Breast epithelium (tissue), 4 donors: ENCODE measurements around the gene ANTXRL. TPM values are rescaled to one million over a fixed set of nuclear protein-coding genes. Genes with fewer than 3 reads are reported as not detected.

Experiments used
- DNase-seq, 2 donors: peaks; one replicate each; pipeline ENCODE4 v3.0.0-alpha.2; 2019; ENCODE audit warnings: low spot score in 2 of 2
- H3K27ac ChIP-seq, 2 donors: fragments of 200-600 bp; sonication (generic) in 1 of 2; one replicate each; pipeline ENCODE4 v1.5.1; 2016 to 2019; ENCODE audit warnings: mild to moderate bottlenecking in 1 of 2
- H3K27me3 ChIP-seq, 2 donors: fragments of 200-600 bp; sonication (generic) in 1 of 2; one replicate each; pipeline versions ENCODE4 v1.5.1 to v1.6.0; 2017 to 2019; ENCODE audit warnings: control low read depth in 1 of 2, mild to moderate bottlenecking in 1 of 2
- H3K36me3 ChIP-seq: fragments of 200-600 bp; one replicate; pipeline ENCODE4 v1.5.1; 2019
- H3K4me1 ChIP-seq, 2 donors: fragments of 200-600 bp; sonication (generic); one replicate each; pipeline ENCODE4 v1.5.1; 2016 to 2019; ENCODE audit warnings: control low read depth in 1 of 2
- H3K4me3 ChIP-seq, 3 donors: fragments of 200-600 bp; sonication (generic); 1 replicate in 2 of 3; 2 replicates in 1 of 3; pipeline ENCODE4 v1.5.1; 2016 to 2019; ENCODE audit warnings: mild to moderate bottlenecking in 3 of 3, moderate library complexity in 2 of 3
- H3K9me3 ChIP-seq, 2 donors: fragments of 200-600 bp; sonication (generic) in 1 of 2; one replicate each; pipeline ENCODE4 v1.5.1; 2016 to 2019; ENCODE audit warnings: control low read depth in 1 of 2
- CTCF ChIP-seq, 3 donors: fragments of 450-650 bp; IDR thresholded peaks; one replicate each; pipeline ENCODE4 v1.5.1; 2016 to 2017; ENCODE audit warnings: antibody characterized with exemption in 3 of 3, mild to moderate bottlenecking in 3 of 3, moderate library complexity in 3 of 3
- POLR2A ChIP-seq: fragments of 450-650 bp; IDR thresholded peaks from one replicate; pipeline ENCODE4 v1.6.1; 2016; ENCODE audit warnings: antibody characterized with exemption, mild to moderate bottlenecking, moderate library complexity
- POLR2AphosphoS5 ChIP-seq, 3 donors: sonication (generic); formaldehyde crosslinking; IDR thresholded peaks; one replicate each; pipeline ENCODE4 v1.6.1; 2017; ENCODE audit warnings: antibody characterized with exemption in 3 of 3
- intact Hi-C: fragments of 100-400 bp; cut with DNase I; formaldehyde crosslinking; loops from one replicate; pipeline ENCODE4 v1.15.1; 2023; ENCODE audit warnings: low total_unique reads
- total RNA-seq, 3 donors: library from RNA; depleted of rRNA; stranded (reverse); fragments of >200 nt; gene quantifications; one replicate each; pipeline ENCODE4 v1.1.0, GENCODE V29; 2016

The ANTXRL gene
- total RNA-seq, 3 donors from 2014 or later = 0.15 TPM; not detected in 2

GRCh38 chr10:46291817-46292572 is 5.2 kb downstream of the ANTXRL start:
- no peaks in the 10 kb centered on the region for H3K27me3 ChIP-seq
- H3K27ac ChIP-seq = peak overlapping the region; percentile 43 to 68
- H3K36me3 ChIP-seq = no peaks in the 10 kb centered on the region
- intact Hi-C loops = no loop called here
- no peaks in the 10 kb centered on the region for H3K9me3 ChIP-seq
- no peak overlapping the region for H3K4me3 ChIP-seq
- DNase-seq = peak in 1 of 2 donors; percentile 40
- H3K4me1 ChIP-seq = peaks cover 0 to 4% of the 10 kb centered on the region in 2 donors
- TF ChIP-seq POLR2AphosphoS5 (IDR thresholded peaks at IDR 0.05) = no peak
- TF ChIP-seq CTCF (IDR thresholded peaks at IDR 0.05) = no peak
- no peak for TF ChIP-seq POLR2A

GRCh38 chr10:46292573-46293023 is 5.8 kb downstream of the ANTXRL start:
- H3K27me3 ChIP-seq = no peaks in the 10 kb centered on the region
- H3K4me3 ChIP-seq = no peak overlapping the region
- H3K4me1 ChIP-seq = peaks cover 0 to 4% of the 10 kb centered on the region in 2 donors
- intact Hi-C loops = no loop called here
- H3K27ac ChIP-seq = peak overlapping the region; percentile 43 to 68
- no peaks in the 10 kb centered on the region for H3K36me3 ChIP-seq
- peak in 1 of 2 donors; percentile 30 for DNase-seq
- H3K9me3 ChIP-seq = no peaks in the 10 kb centered on the region
- no peak for TF ChIP-seq CTCF (IDR thresholded peaks at IDR 0.05)
- no peak for TF ChIP-seq POLR2AphosphoS5 (IDR thresholded peaks at IDR 0.05)
- no peak for TF ChIP-seq POLR2A

- H3K9me3 ChIP-seq = no peaks in the 10 kb centered on the region
- no peaks in the 10 kb centered on the region for H3K27me3 ChIP-seq
- DNase-seq = no peak
- H3K27ac ChIP-seq = no peak overlapping the region
- intact Hi-C loops = no loop called here
- no peak for TF ChIP-seq POLR2A
- no peak for TF ChIP-seq POLR2AphosphoS5 (IDR thresholded peaks at IDR 0.05)
- no peak for TF ChIP-seq CTCF (IDR thresholded peaks at IDR 0.05)
- no peak overlapping the region for H3K4me3 ChIP-seq
- H3K4me1 ChIP-seq = peaks cover 0 to 4% of the 10 kb centered on the region in 2 donors
- H3K36me3 ChIP-seq = no peaks in the 10 kb centered on the region
Observed at GRCh38 chr10:46293228-46293627, 6.4 kb downstream of the ANTXRL start.

- no peak overlapping the region for H3K4me3 ChIP-seq
- intact Hi-C loops = no loop called here
- no peaks in the 10 kb centered on the region for H3K36me3 ChIP-seq
- no peak for TF ChIP-seq POLR2A
- TF ChIP-seq POLR2AphosphoS5 (IDR thresholded peaks at IDR 0.05) = no peak
- no peak for TF ChIP-seq CTCF (IDR thresholded peaks at IDR 0.05)
- H3K9me3 ChIP-seq = no peaks in the 10 kb centered on the region
- no peak overlapping the region for H3K27ac ChIP-seq
- peaks cover 0 to 4% of the 10 kb centered on the region in 2 donors for H3K4me1 ChIP-seq
- H3K27me3 ChIP-seq = no peaks in the 10 kb centered on the region
- DNase-seq = peak in 1 of 2 donors; percentile 48
Observed at GRCh38 chr10:46293832-46294640, 7.2 kb downstream of the ANTXRL start.
